ENCODE results near the gene CDK15. TPM values are rescaled to one million over a fixed set of nuclear protein-coding genes. Genes with fewer than 3 reads are reported as not detected.

CDK15 gene
- total and polyA plus RNA-seq, 9 of the 15 experiments (the other 6 are each of a cell fraction or from before 2014, with no cell fraction given): not detected

GRCh38 chr2:201780674-201781493, 25.5 kb upstream of the CDK15 start, which contains the start of gene ALS2 (continued):
- TF ChIP-seq GABPA (tag; conservative IDR thresholded peaks at IDR 0.05; ENCODE audit: low read depth) (no peak; the same call in 1 of the 2 replicates), TBP (optimal IDR thresholded peaks at IDR 0.05; ENCODE audit: low read depth, low read length) (peak; percentile 54), ZKSCAN8 (CRISPR knock-in tag; IDR thresholded peaks at IDR 0.05) (no peak), FIP1L1 (IDR thresholded peaks at IDR 0.05; ENCODE audit: low read depth, low read length, poor library complexity, severe bottlenecking) (no peak), HMBOX1 (IDR thresholded peaks at IDR 0.05) (peak; percentile 64), SMAD4 (CRISPR knock-in tag; conservative IDR thresholded peaks at IDR 0.05) (no peak), ZFP36 (IDR thresholded peaks at IDR 0.05; ENCODE audit: low read depth, low read length, partially characterized antibody) (no peak), MTF1 (CRISPR knock-in tag; IDR thresholded peaks at IDR 0.05; ENCODE audit: borderline replicate concordance) (no peak), GTF2B (IDR thresholded peaks at IDR 0.05; ENCODE audit: extremely low read depth, insufficient read length) (no peak), DDX20 (tag; IDR thresholded peaks at IDR 0.05; ENCODE audit: low read depth) (no peak), ZFP30 (CRISPR knock-in tag; IDR thresholded peaks at IDR 0.05; ENCODE audit: borderline replicate concordance) (no peak), NR0B1 (IDR thresholded peaks at IDR 0.05; ENCODE audit: partially characterized antibody) (no peak), CSDE1 (IDR thresholded peaks at IDR 0.05) (peak in 1 of 2 experiments; percentile 61; a peak in 1 of 4 replicates), MAFK (IDR thresholded peaks at IDR 0.05; ENCODE audit: low read length) (peak; percentile 39; the same call in 1 of the 2 replicates), HCFC1 (IDR thresholded peaks at IDR 0.05; ENCODE audit: low read depth, low read length) (peak; percentile 71), RB1 (IDR thresholded peaks at IDR 0.05; ENCODE audit: low read depth) (peak; percentile 25; the same call in 1 of the 2 replicates), ZBTB17 (CRISPR knock-in tag; IDR thresholded peaks at IDR 0.05) (peak; percentile 87), ETV6 (IDR thresholded peaks at IDR 0.05; ENCODE audit: borderline replicate concordance in 1 of 2, low read depth in 2 of 2, low read length in 1 of 2) (no peak), ETV6 (CRISPR knock-in tag; IDR thresholded peaks at IDR 0.05; ENCODE audit: borderline replicate concordance) (no peak), MEIS2 (IDR thresholded peaks at IDR 0.05; ENCODE audit: partially characterized antibody) (no peak), CREM (IDR thresholded peaks at IDR 0.05; ENCODE audit: low read depth) (peak; percentile 96)
- TF ChIP-seq, protein P1, sequence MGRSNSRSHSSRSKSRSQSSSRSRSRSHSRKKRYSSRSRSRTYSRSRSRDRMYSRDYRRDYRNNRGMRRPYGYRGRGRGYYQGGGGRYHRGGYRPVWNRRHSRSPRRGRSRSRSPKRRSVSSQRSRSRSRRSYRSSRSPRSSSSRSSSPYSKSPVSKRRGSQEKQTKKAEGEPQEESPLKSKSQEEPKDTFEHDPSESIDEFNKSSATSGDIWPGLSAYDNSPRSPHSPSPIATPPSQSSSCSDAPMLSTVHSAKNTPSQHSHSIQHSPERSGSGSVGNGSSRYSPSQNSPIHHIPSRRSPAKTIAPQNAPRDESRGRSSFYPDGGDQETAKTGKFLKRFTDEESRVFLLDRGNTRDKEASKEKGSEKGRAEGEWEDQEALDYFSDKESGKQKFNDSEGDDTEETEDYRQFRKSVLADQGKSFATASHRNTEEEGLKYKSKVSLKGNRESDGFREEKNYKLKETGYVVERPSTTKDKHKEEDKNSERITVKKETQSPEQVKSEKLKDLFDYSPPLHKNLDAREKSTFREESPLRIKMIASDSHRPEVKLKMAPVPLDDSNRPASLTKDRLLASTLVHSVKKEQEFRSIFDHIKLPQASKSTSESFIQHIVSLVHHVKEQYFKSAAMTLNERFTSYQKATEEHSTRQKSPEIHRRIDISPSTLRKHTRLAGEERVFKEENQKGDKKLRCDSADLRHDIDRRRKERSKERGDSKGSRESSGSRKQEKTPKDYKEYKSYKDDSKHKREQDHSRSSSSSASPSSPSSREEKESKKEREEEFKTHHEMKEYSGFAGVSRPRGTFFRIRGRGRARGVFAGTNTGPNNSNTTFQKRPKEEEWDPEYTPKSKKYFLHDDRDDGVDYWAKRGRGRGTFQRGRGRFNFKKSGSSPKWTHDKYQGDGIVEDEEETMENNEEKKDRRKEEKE (IDR thresholded peaks at IDR 0.05; ENCODE audit: borderline replicate concordance in 1 of 2, control insufficient read depth in 1 of 2, low read depth in 2 of 2, low read length in 1 of 2): no peak

Data from K562 (cell line).